ENCODE data around the gene TFR2. TPM values are rescaled to one million over a fixed set of nuclear protein-coding genes. Genes with fewer than 3 reads are reported as not detected.
A peak's percentile ranks its signal among the peaks of the same experiment; 100 is the strongest.

TFR2 gene
- total RNA-seq, 1 donor from 2014 or later, result 0.50 TPM

- Histone ChIP-seq H2AFZ (ENCODE audit: low read depth, low read length) (no peak overlapping the region), H3K4me2 (ENCODE audit: low read length) (no peak overlapping the region), H3K79me2 (ENCODE audit: insufficient read depth, low read length) (peaks cover 5% of the 10 kb centered on the region), H4K20me1 (ENCODE audit: insufficient read depth, low read length) (peaks cover 14% of the 10 kb centered on the region), H3K9ac (ENCODE audit: low read length) (no peak overlapping the region), H3K4me3 (ENCODE audit: insufficient read depth, low read depth, low read length) (no peak overlapping the region), H3K36me3 (ENCODE audit: insufficient read depth, low read length) (peaks cover 4% of the 10 kb centered on the region), H3K27me3 (ENCODE audit: insufficient read depth, low read length) (no peaks in the 10 kb centered on the region), H3K9me3 (ENCODE audit: insufficient read depth, low read depth, low read length) (no peaks in the 10 kb centered on the region), H3K4me1 (ENCODE audit: insufficient read depth, low read length) (peaks cover 23% of the 10 kb centered on the region), H3K27ac (ENCODE audit: low read depth, low read length) (no peak overlapping the region)
- H3K4me3 Mint-ChIP-seq (ENCODE audit: unreplicated experiment), result no peak overlapping the region
- peaks cover 6% of the 10 kb centered on the region for H3K36me3 Mint-ChIP-seq (ENCODE audit: low read depth, unreplicated experiment)
- no peaks in the 10 kb centered on the region for H3K4me1 Mint-ChIP-seq (ENCODE audit: low read depth, unreplicated experiment)
- no peak for DNase-seq (ENCODE audit: low read depth)
- H3K27me3 Mint-ChIP-seq (ENCODE audit: low read depth, unreplicated experiment), result peaks cover 5% of the 10 kb centered on the region
- FAIRE-seq, result no peak
- no peak overlapping the region for H3K27ac Mint-ChIP-seq (ENCODE audit: unreplicated experiment)
- TF ChIP-seq EZH2 (IDR thresholded peaks at IDR 0.05; ENCODE audit: insufficient read depth, low read length), result no peak
- no peak for TF ChIP-seq CTCF (IDR thresholded peaks at IDR 0.05; ENCODE audit: insufficient read depth, low read depth, low read length)
- no peaks in the 10 kb centered on the region for H3K9me3 Mint-ChIP-seq (ENCODE audit: unreplicated experiment)
Observed at GRCh38 chr7:100609958-100610357, 31.4 kb downstream of the TFR2 start.

GRCh38 chr7:100607111-100607510 lies 34.2 kb downstream of the TFR2 start:
- Histone ChIP-seq H2AFZ (ENCODE audit: low read depth, low read length) (no peak overlapping the region), H3K36me3 (ENCODE audit: insufficient read depth, low read length) (peaks cover 4% of the 10 kb centered on the region), H4K20me1 (ENCODE audit: insufficient read depth, low read length) (peaks cover 9% of the 10 kb centered on the region), H3K27me3 (ENCODE audit: insufficient read depth, low read length) (no peaks in the 10 kb centered on the region), H3K4me2 (ENCODE audit: low read length) (no peak overlapping the region), H3K4me3 (ENCODE audit: insufficient read depth, low read depth, low read length) (no peak overlapping the region), H3K9me3 (ENCODE audit: insufficient read depth, low read depth, low read length) (no peaks in the 10 kb centered on the region), H3K79me2 (ENCODE audit: insufficient read depth, low read length) (peaks cover 6% of the 10 kb centered on the region), H3K9ac (ENCODE audit: low read length) (no peak overlapping the region), H3K4me1 (ENCODE audit: insufficient read depth, low read length) (peaks cover 33% of the 10 kb centered on the region), H3K27ac (ENCODE audit: low read depth, low read length) (no peak overlapping the region)
- H3K27me3 Mint-ChIP-seq (ENCODE audit: low read depth, unreplicated experiment), result peaks cover 5% of the 10 kb centered on the region
- peaks cover 6% of the 10 kb centered on the region for H3K36me3 Mint-ChIP-seq (ENCODE audit: low read depth, unreplicated experiment)
- FAIRE-seq (no peak), DNase-seq (ENCODE audit: low read depth) (no peak)
- TF ChIP-seq EZH2 (IDR thresholded peaks at IDR 0.05; ENCODE audit: insufficient read depth, low read length) (no peak), CTCF (IDR thresholded peaks at IDR 0.05; ENCODE audit: insufficient read depth, low read depth, low read length) (no peak)
- H3K4me1 Mint-ChIP-seq (ENCODE audit: low read depth, unreplicated experiment), result peaks cover 4% of the 10 kb centered on the region
- H3K4me3 Mint-ChIP-seq (ENCODE audit: unreplicated experiment), result peak overlapping the region; percentile 57
- H3K27ac Mint-ChIP-seq (ENCODE audit: unreplicated experiment), result no peak overlapping the region
- no peaks in the 10 kb centered on the region for H3K9me3 Mint-ChIP-seq (ENCODE audit: unreplicated experiment)

- H3K4me3 Mint-ChIP-seq (ENCODE audit: unreplicated experiment), result peak overlapping the region; percentile 86
- Histone ChIP-seq H3K79me2 (ENCODE audit: insufficient read depth, low read length) (peaks cover 6% of the 10 kb centered on the region), H3K36me3 (ENCODE audit: insufficient read depth, low read length) (peaks cover 4% of the 10 kb centered on the region), H3K4me3 (ENCODE audit: insufficient read depth, low read depth, low read length) (no peak overlapping the region), H3K4me1 (ENCODE audit: insufficient read depth, low read length) (peaks cover 36% of the 10 kb centered on the region), H2AFZ (ENCODE audit: low read depth, low read length) (no peak overlapping the region), H3K27ac (ENCODE audit: low read depth, low read length) (no peak overlapping the region), H3K4me2 (ENCODE audit: low read length) (peak overlapping the region; percentile 15), H3K27me3 (ENCODE audit: insufficient read depth, low read length) (no peaks in the 10 kb centered on the region), H4K20me1 (ENCODE audit: insufficient read depth, low read length) (peaks cover 9% of the 10 kb centered on the region), H3K9ac (ENCODE audit: low read length) (no peak overlapping the region), H3K9me3 (ENCODE audit: insufficient read depth, low read depth, low read length) (no peaks in the 10 kb centered on the region)
- peaks cover 7% of the 10 kb centered on the region for H3K27me3 Mint-ChIP-seq (ENCODE audit: low read depth, unreplicated experiment)
- FAIRE-seq (no peak), DNase-seq (ENCODE audit: low read depth) (no peak)
- TF ChIP-seq CTCF (IDR thresholded peaks at IDR 0.05; ENCODE audit: insufficient read depth, low read depth, low read length) (no peak), EZH2 (IDR thresholded peaks at IDR 0.05; ENCODE audit: insufficient read depth, low read length) (no peak)
- H3K27ac Mint-ChIP-seq (ENCODE audit: unreplicated experiment), result no peak overlapping the region
- peaks cover 6% of the 10 kb centered on the region for H3K36me3 Mint-ChIP-seq (ENCODE audit: low read depth, unreplicated experiment)
- H3K4me1 Mint-ChIP-seq (ENCODE audit: low read depth, unreplicated experiment), result peaks cover 4% of the 10 kb centered on the region
- H3K9me3 Mint-ChIP-seq (ENCODE audit: unreplicated experiment), result no peaks in the 10 kb centered on the region
Observed at GRCh38 chr7:100606313-100606712, 35.0 kb downstream of the TFR2 start.
